SK-N-SH (cell line): ENCODE data around the gene TARS3. TPM values are rescaled to one million over a fixed set of nuclear protein-coding genes. Genes with fewer than 3 reads are reported as not detected.

Experiments used
- CTCF ChIA-PET: fragments of 300-600, 350-600 bp; formaldehyde crosslinking; extraction: SDS; loops from one replicate; lab custom pipeline; 2021; lab: Yijun Ruan, JAX
- POLR2A ChIA-PET: fragments of 350-600 bp; sonication (Branson Sonifier 250); formaldehyde crosslinking; extraction: SDS; loops from one replicate; lab custom pipeline; 2020; ENCODE audit warnings: antibody characterized with exemption, inconsistent platforms; lab: Yijun Ruan, JAX
- DNase-seq: peaks from one replicate; pipeline ENCODE4 v3.0.0; 2012
- H2AFZ ChIP-seq: fragments of 200-600 bp; sonication (generic); 2 replicates; pipeline ENCODE4 v1.8.1; 2016; ENCODE audit warnings: antibody characterized with exemption, mild to moderate bottlenecking, low read depth
- H3F3A ChIP-seq: fragments of 200-600 bp; sonication (generic); replicated peaks from 2 replicates; pipeline ENCODE3; 2016; ENCODE audit warnings: antibody characterized with exemption, mild to moderate bottlenecking; ENCODE audit not compliant: insufficient read depth
- H3K27ac ChIP-seq, 2 experiments: fragments of 200-500 bp in 1 of 2; fragments of 200-600 bp in 1 of 2; sonication (Bioruptor generic) in 1 of 2; sonication (generic), shearing (Covaris generic) in 1 of 2; 2 replicates each; pipeline versions ENCODE4 v1.5.1 to v1.6.1; 2014 to 2016; ENCODE audit warnings: low read depth in 2 of 2, inconsistent platforms in 1 of 2, low read length in 1 of 2, mild to moderate bottlenecking in 1 of 2, mixed read lengths in 1 of 2
- H3K27me3 ChIP-seq: fragments of 200-600 bp; sonication (generic), shearing (Covaris generic); 2 replicates; pipeline ENCODE4 v1.6.1; 2016; ENCODE audit warnings: mixed run types; ENCODE audit not compliant: insufficient read depth
- H3K36me3 ChIP-seq, 2 experiments: fragments of 200-500 bp in 1 of 2; fragments of 200-600 bp in 1 of 2; sonication (Bioruptor generic) in 1 of 2; sonication (generic) in 1 of 2; replicated peaks in 1 of 2; 2 replicates each; pipeline versions ENCODE3 to v1.5.1; 2014 to 2016; ENCODE audit warnings: low read length in 1 of 2, mild to moderate bottlenecking in 1 of 2; ENCODE audit not compliant: insufficient read depth in 2 of 2, control insufficient read depth in 1 of 2
- H3K4me1 ChIP-seq, 2 experiments: fragments of 200-500 bp in 1 of 2; fragments of 200-600 bp in 1 of 2; sonication (Bioruptor generic) in 1 of 2; sonication (generic), shearing (Covaris generic) in 1 of 2; 2 replicates each; pipeline versions ENCODE4 v1.5.1 to v1.6.1; 2014 to 2016; ENCODE audit warnings: low read depth in 1 of 2, low read length in 1 of 2, mixed run types in 1 of 2; ENCODE audit not compliant: insufficient read depth in 2 of 2, control insufficient read depth in 1 of 2
- H3K4me2 ChIP-seq: fragments of 200-600 bp; sonication (generic), shearing (Covaris generic); 2 replicates; pipeline ENCODE4 v1.6.1; 2017; ENCODE audit warnings: mixed run types
- H3K4me3 ChIP-seq, 2 experiments: fragments of 200-500 bp in 1 of 2; fragments of 200-600 bp in 1 of 2; sonication (Bioruptor generic) in 1 of 2; sonication (generic), shearing (Covaris generic) in 1 of 2; 2 replicates each; pipeline versions ENCODE4 v1.5.1 to v1.8.1; 2014 to 2016; ENCODE audit warnings: low read depth in 2 of 2, inconsistent platforms in 1 of 2, low read length in 1 of 2, mild to moderate bottlenecking in 1 of 2, mixed read lengths in 1 of 2, moderate library complexity in 1 of 2
- H3K79me2 ChIP-seq: fragments of 200-600 bp; sonication (generic); 2 replicates; pipeline ENCODE4 v1.8.1; 2017; ENCODE audit warnings: mild to moderate bottlenecking; ENCODE audit not compliant: insufficient read depth
- H3K9ac ChIP-seq: fragments of 200-600 bp; sonication (generic); 2 replicates; pipeline ENCODE4 v1.6.1; 2017; ENCODE audit warnings: mixed run types
- H3K9me2 ChIP-seq: fragments of 200-600 bp; sonication (generic); 2 replicates; pipeline ENCODE4 v1.6.1; 2017; ENCODE audit warnings: mixed run types
- H3K9me3 ChIP-seq: fragments of 200-600 bp; sonication (generic); 2 replicates; pipeline ENCODE4 v1.6.1; 2017; ENCODE audit warnings: mixed run types, mild to moderate bottlenecking, moderate library complexity
- H4K20me1 ChIP-seq: fragments of 200-600 bp; sonication (generic); 2 replicates; pipeline ENCODE4 v1.6.1; 2017; ENCODE audit warnings: mild to moderate bottlenecking, mixed run types; ENCODE audit not compliant: insufficient read depth
- CHD2 ChIP-seq: fragments of 150-350 bp; IDR thresholded peaks from 2 replicates; pipeline ENCODE4 v1.6.1; 2018; ENCODE audit warnings: low read length; ENCODE audit not compliant: partially characterized antibody
- CTCF ChIP-seq: fragments of 200-600 bp; sonication (generic); IDR thresholded peaks from 2 replicates; pipeline ENCODE4 v1.6.1; 2017; ENCODE audit warnings: antibody characterized with exemption, mild to moderate bottlenecking, moderate library complexity
- ELF1 ChIP-seq: IDR thresholded peaks from 2 replicates; pipeline ENCODE4 v1.4.0; 2012
- EP300 ChIP-seq, 2 experiments: IDR thresholded peaks; 2 replicates each; pipeline versions ENCODE4 v1.4.0 to v1.6.1; 2012; ENCODE audit warnings: borderline replicate concordance in 1 of 2, low read depth in 1 of 2, low read length in 1 of 2
- FOXJ3 ChIP-seq: sonication (generic); formaldehyde crosslinking; IDR thresholded peaks from 2 replicates; pipeline ENCODE4 v1.5.1; 2020; ENCODE audit warnings: mild to moderate bottlenecking, missing genetic modification reagents
- GATA2 ChIP-seq: sonication (generic); formaldehyde crosslinking; IDR thresholded peaks from 2 replicates; pipeline ENCODE4 v1.5.0; 2020; ENCODE audit warnings: mild to moderate bottlenecking, missing genetic modification reagents
- IRF3 ChIP-seq: fragments of 150-350 bp; IDR thresholded peaks from 2 replicates; pipeline ENCODE4 v1.6.1; 2016; ENCODE audit warnings: mild to moderate bottlenecking, low read depth, low read length
- JUND ChIP-seq: IDR thresholded peaks from 2 replicates; pipeline ENCODE4 v1.4.0; 2012
- NRF1 ChIP-seq: IDR thresholded peaks from 2 replicates; pipeline ENCODE4 v1.6.1; 2012; ENCODE audit warnings: low read depth, mild to moderate bottlenecking, low read length
- PBX3 ChIP-seq: IDR thresholded peaks from 2 replicates; pipeline ENCODE4; 2012
- POLR2AphosphoS5 ChIP-seq: IDR thresholded peaks from 2 replicates; pipeline ENCODE4 v1.6.1; 2012; ENCODE audit warnings: low read depth, low read length
- RCOR1 ChIP-seq: fragments of 150-350 bp; IDR thresholded peaks from 2 replicates; pipeline ENCODE4 v1.6.1; 2017; ENCODE audit warnings: antibody characterized with exemption, low read length
- RFX5 ChIP-seq: IDR thresholded peaks from 2 replicates; pipeline ENCODE4 v1.6.1; 2012; ENCODE audit warnings: mild to moderate bottlenecking, improper control_type of control experiment, low read length
- SIN3A ChIP-seq: IDR thresholded peaks from 2 replicates; pipeline ENCODE4 v1.6.1; 2012; ENCODE audit warnings: low read depth, mild to moderate bottlenecking, low read length, moderate library complexity, borderline replicate concordance
- SMC3 ChIP-seq: IDR thresholded peaks from 2 replicates; pipeline ENCODE4 v1.6.1; 2012; ENCODE audit warnings: low read depth, low read length, improper control_type of control experiment
- TEAD4 ChIP-seq: IDR thresholded peaks from 2 replicates; pipeline ENCODE4 v1.4.0; 2012; ENCODE audit warnings: mild to moderate bottlenecking, borderline replicate concordance; ENCODE audit not compliant: insufficient read depth
- USF1 ChIP-seq: IDR thresholded peaks from 2 replicates; pipeline ENCODE4 v1.4.0; 2012; ENCODE audit warnings: low read depth, borderline replicate concordance
- USF2 ChIP-seq: fragments of 150-350 bp; IDR thresholded peaks from 2 replicates; pipeline ENCODE4 v1.6.1; 2017; ENCODE audit warnings: antibody characterized with exemption, low read length, low read depth, borderline replicate concordance
- ZBTB33 ChIP-seq: IDR thresholded peaks from 2 replicates; pipeline ENCODE4 v1.4.0; 2012; ENCODE audit warnings: low read depth, borderline replicate concordance
- WGBS: methylation state at CpG from one replicate; pipeline ENCODE4 v1.1.6; 2017; ENCODE audit warnings: low lambda C conversion rate; 5-methylcytosine and 5-hydroxymethylcytosine counted together
- polyA plus RNA-seq, 3 experiments: library from polyadenylated mRNA; depleted of rRNA; stranded (reverse); fragments of >200 nt; gene quantifications; 2 replicates each; pipeline ENCODE4 v1.2.3, GENCODE V29; 2012

The TARS3 gene
- polyA plus RNA-seq, 1 of the 3 experiments (the other 2 are of a cell fraction) = 3.5 TPM

- no peak for TF ChIP-seq USF2
- TF ChIP-seq EP300 (IDR thresholded peaks at IDR 0.05; ENCODE audit: borderline replicate concordance in 1 of 2, low read depth in 1 of 2, low read length in 1 of 2) = no peak
- no peak for TF ChIP-seq POLR2AphosphoS5
- TF ChIP-seq ZBTB33 = no peak
- TF ChIP-seq FOXJ3 (CRISPR knock-in tag) = no peak
- TF ChIP-seq PBX3 = no peak
- TF ChIP-seq, all 33 proteins: peak for 0
- no peak overlapping the region for H3K4me3 ChIP-seq
- H3K27ac ChIP-seq = no peak overlapping the region
- H3K27me3 ChIP-seq = no peaks in the 10 kb centered on the region
- no peaks in the 10 kb centered on the region for H3K9me3 ChIP-seq
- POLR2A ChIA-PET = no interaction called here
- WGBS = 83% methylated on average over 3 of the region's 3 CpGs
- H2AFZ ChIP-seq = no peak overlapping the region
- H3K4me2 ChIP-seq = no peak overlapping the region
- H3K79me2 ChIP-seq = peaks cover 10% of the 10 kb centered on the region; the same call in 1 of the 2 replicates
- H3K36me3 ChIP-seq = peaks cover 34 to 47% of the 10 kb centered on the region in 2 experiments
- H3F3A ChIP-seq = peaks cover 6% of the 10 kb centered on the region
- H4K20me1 ChIP-seq = no peaks in the 10 kb centered on the region
- H3K4me1 ChIP-seq = peaks cover 0 to 5% of the 10 kb centered on the region in 2 experiments; a peak in 3 of 4 replicates
- DNase-seq = no peak
- H3K9ac ChIP-seq = no peak overlapping the region
- no peaks in the 10 kb centered on the region for H3K9me2 ChIP-seq
- CTCF ChIA-PET = no interaction called here
Measured at GRCh38 chr15:101718896-101719295, 5.4 kb downstream of the TARS3 start.

GRCh38 chr15:101712078-101712477 lies 12.2 kb downstream of the TARS3 start:
- Histone ChIP-seq H3K9me3 (no peaks in the 10 kb centered on the region), H3K27me3 (no peaks in the 10 kb centered on the region), H3K79me2 (no peaks in the 10 kb centered on the region), H3K36me3 (peaks cover 23 to 52% of the 10 kb centered on the region in 2 experiments), H4K20me1 (no peaks in the 10 kb centered on the region), H3F3A (no peaks in the 10 kb centered on the region), H3K9ac (no peak overlapping the region), H2AFZ (no peak overlapping the region), H3K4me1 (0 out of 4 replicates have a peak, but pooled peaks cover 0 to 5% of the 10 kb centered on the region in 2 experiments), H3K4me3 (no peak overlapping the region), H3K9me2 (no peaks in the 10 kb centered on the region), H3K27ac (no peak overlapping the region), H3K4me2 (no peak overlapping the region)
- no peak for DNase-seq
- ChIA-PET POLR2A (no interaction called here), CTCF (interaction anchor here (0.8 to 1.4 kb wide), 2 partner anchors 8 to 10 kb away, joined by 3 to 4 read pairs; no protein-coding TSS in a partner anchor)
- WGBS = 90% methylated on average over 6 of the region's 6 CpGs
- no peak for TF ChIP-seq GATA2
- no peak for TF ChIP-seq USF1
- TF ChIP-seq RFX5 = no peak
- TF ChIP-seq ELF1 = no peak
- TF ChIP-seq PBX3 = no peak
- no peak for TF ChIP-seq JUND
- no peak for TF ChIP-seq TEAD4
- no peak for TF ChIP-seq RCOR1
- TF ChIP-seq SIN3A = no peak
- no peak for TF ChIP-seq CTCF
- no peak for TF ChIP-seq SMC3
- TF ChIP-seq CHD2 = no peak
- TF ChIP-seq NRF1 = no peak
- TF ChIP-seq IRF3 = no peak
